22Rv1 (cell line): ENCODE results near the gene ATOH7.

ENCODE experiments used
- CTCF ChIP-seq: fragments of 450-650 bp; IDR thresholded peaks from 2 replicates; pipeline ENCODE4 v1.5.1; 2017; ENCODE audit warnings: mild to moderate bottlenecking
- ZFX ChIP-seq: fragments of 450-650 bp; IDR thresholded peaks from 2 replicates; pipeline ENCODE4 v1.6.1; 2017; ENCODE audit warnings: antibody characterized with exemption, borderline replicate concordance

GRCh38 chr10:68222391-68222790 lies 9.5 kb downstream of the ATOH7 start:
- TF ChIP-seq CTCF (no peak), ZFX (no peak)
